Fibroblast of skin of left biceps (primary cell): ENCODE results near the gene NAP1L4.

Experiments used
- DNase-seq, 2 experiments: peaks; one replicate each; pipeline ENCODE4 v3.0.0-alpha.2; 2013; ENCODE audit warnings: low read depth in 2 of 2

The NAP1L4 gene

DNA sequence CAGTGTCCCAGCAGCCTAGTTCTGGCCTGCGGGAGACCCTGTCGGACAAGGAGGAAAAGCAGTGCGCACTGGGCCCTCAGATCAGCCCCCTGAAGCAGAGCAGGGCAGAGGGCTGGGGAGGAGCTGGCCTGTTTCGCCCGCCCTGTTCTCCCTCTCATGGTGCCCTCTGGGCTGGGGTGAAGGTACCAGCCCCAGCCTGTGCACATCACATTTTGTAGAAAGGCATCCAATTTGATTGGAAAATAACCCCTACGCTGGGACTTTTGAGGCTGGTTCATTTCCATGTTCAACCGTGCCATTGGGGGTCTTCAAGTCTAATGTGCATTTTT, 832 bp upstream of the NAP1L4 start:
- no peak for DNase-seq

DNA sequence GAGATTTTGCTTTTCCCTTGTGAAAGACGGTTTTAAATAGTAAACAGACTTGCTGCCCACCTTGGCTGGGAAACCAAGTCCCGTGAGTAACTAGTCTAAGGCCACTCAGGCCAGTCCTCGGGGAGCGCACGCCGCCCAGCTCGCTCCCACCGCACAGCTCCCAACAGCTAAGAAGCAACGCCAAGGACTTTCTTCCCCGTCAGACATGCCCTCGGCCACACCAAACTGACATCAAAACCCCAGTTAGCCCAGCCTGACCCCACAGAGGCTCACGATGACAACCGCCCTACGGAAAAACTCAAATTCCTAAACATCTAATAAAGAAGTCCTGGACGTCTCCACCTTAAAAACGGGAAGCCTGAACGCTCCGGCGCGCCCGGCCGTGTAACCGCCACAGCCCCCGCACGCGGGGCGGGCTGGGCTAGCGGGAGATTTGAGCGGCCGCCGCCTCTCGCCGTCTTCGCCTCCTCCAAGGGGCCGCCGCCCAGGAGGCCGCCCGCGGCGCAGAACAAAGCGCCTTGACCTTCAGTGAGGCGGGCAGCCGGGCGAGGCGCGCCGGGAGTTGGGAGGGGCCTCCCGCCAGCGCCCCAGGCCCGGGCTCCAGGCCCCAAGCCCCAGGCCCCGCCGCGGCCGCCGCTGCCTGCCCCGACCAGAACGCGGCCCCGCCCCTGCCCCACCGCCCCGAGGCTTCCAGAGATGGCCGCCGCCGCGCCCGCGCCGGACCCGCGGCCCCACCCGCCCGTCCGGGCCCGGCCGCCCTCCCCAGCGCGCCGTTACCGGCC, 486 bp downstream of the NAP1L4 start:
- no peak for DNase-seq

DNA sequence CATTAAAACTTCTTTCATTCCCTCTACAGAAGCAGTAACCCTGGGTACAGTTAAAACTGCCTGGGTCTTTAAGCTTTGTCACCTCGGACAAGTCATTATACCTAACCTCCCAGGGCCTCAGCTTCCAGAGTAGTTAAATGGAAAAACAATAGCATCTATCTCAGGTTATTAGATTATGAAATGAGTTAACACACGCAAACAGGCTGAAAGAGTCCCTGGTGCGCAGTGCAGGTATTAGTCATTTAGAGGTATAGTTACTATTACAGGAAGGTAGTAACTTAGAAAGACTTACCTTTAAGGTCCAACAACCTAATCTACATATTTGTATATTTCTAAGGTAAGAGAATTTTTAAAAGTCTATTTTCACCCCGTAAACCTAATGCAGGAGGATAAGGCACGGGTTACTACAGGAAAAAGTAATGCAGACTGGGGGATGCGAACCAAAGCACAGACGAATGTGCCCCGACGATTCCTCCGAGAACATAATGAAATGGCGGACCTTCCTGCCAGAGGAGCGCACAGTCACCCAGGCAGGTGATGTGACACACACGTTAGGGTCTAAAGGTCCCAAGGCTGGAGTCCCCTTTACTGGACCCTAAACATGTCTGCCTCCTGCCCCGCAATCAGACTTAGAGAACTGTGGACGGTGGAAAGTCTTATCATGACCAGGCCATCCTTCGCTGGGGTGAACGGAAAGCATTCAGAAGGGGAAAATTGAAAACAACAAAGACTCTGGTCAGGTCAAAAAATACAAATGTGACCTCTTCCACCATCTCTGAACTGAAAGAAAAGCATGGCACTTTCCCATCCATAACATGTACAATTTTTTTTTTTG, 1.3 kb downstream of the NAP1L4 start:
- no peak for DNase-seq

DNA sequence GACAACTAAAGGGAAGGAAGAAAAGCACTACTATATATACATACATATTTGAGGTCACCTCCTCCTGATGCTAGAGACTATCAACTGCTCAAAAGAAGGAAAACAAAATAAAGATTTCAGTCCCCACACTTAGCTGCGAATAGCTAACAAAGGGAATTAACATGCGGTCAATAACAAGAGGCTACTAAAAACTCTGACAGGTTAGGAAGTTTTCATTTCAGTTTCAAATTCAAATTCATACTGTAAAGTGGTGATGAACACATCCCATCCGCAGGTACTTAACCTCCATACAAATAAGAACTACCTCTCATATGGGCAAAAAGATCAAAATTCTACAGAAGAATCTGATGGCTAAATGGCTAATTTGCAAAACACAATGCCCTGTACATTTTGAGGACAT, 2.6 kb downstream of the NAP1L4 start:
- no peak for DNase-seq

DNA sequence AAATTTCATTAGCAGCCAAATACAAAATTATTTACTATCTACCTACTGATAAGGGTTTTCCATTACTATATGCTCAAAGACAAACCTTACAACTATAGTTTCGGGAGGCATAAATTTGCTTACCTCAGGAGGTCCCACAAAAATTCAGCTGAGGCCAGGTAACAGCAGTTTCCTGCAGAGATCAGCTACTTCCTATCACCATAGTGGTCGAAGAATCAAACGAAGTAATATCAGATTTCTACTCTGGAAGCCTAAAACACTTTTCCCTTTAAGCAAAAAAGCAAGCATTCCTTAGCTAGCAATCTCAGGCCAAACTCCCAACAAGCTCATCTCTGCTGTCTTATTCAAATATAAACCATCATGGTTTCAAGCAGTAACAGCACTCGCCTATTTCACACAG, 3.1 kb downstream of the NAP1L4 start:
- no peak for DNase-seq

DNA sequence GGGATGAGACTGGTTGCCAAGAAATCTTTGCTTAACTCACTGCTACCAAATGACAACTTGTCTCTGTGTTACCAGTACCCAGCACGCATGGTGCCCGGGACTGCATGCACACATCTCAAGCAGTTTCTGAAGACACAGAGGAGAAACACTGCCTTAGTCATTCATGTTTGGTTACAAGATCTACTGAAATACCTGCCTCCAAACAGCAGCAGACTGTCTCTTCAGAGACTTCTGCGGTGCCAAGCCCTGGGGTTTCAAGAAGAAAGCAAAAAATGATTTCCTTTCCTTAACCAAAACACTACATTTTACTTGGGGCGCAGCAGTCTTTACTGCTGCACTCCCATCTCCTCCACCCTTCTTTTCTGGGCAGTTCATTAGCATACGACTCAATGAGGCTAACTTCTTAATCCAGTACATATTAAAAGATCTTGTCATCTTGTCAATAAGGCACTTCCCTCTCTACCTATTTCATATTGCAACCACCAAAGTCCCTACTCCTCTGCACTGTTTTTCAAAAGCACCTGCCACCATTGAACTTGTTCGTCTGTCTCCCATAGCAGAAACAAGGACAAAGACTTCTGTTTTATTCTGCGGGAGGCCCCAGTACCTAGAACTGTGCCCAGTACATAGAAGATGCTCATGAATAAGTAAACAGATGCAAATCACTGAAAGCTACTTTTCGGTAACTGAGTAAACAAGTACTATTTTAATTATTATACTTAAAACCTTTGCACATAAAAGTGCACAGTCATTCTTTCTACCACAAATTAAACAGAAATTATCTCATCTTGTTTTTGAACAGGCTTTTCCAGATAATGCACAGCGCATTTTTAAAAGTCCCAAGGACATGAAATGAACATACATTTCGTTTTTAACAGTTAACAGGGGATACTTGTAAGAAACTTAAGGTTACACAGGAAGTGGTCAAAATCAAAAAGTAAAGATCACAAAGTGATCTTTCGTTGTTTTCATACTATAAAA, 4.0 kb downstream of the NAP1L4 start:
- DNase-seq: no peak

DNA sequence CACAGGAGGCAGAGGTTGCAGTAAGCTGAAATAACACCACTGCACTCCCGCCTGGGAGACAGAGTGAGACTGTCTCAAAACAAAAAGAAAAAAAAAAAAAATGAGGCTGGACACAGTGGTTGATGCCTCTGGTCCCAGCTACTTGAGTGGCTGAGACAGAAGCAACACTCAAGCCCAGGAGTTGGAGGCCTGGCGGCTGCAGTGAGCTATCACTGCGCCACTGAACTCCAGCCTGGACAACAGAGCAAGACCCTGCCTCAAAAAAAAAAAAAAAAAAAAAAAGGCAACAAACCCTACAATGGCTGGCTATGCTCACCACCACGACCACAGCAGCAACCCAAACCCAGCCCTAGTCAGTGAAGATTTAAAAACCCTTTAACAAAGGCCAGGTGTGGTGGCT, 8.2 kb downstream of the NAP1L4 start:
- DNase-seq: no peak

DNA sequence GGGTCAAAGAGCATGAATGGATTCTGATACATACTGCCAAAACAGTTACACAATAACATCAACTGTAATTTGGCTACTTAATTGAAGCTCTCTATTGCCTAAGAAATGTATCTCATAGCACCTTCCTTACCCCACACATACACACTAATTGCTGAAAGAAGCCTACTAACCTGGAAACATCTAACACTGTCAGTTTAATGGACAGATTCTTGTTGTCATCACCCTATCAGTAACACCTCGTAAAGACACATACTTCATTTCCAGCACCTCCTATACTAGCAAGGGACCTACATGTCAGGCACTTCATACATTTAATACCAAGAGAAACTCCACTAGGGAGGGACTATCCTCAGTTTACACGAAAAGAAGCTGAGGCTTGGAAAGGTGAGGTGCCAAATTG, 9.9 kb downstream of the NAP1L4 start:
- no peak for DNase-seq

DNA sequence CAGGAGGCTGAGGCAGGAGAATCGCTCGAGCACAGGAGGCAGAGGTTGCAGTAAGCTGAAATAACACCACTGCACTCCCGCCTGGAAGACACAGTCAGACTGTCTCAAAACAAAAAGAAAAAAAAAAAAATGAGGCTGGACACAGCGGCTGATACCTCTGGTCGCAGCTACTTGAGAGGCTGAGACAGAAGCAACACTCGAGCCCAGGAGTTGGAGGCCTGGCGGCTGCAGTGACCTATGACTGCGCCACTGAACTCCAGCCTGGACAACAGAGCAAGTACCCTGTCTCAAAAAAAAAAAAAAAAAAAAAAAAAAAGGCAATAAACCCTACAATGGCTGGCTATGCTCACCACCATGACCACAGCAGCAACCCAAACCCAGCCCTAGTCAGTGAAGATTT, 11.0 kb downstream of the NAP1L4 start:
- DNase-seq: no peak

DNA sequence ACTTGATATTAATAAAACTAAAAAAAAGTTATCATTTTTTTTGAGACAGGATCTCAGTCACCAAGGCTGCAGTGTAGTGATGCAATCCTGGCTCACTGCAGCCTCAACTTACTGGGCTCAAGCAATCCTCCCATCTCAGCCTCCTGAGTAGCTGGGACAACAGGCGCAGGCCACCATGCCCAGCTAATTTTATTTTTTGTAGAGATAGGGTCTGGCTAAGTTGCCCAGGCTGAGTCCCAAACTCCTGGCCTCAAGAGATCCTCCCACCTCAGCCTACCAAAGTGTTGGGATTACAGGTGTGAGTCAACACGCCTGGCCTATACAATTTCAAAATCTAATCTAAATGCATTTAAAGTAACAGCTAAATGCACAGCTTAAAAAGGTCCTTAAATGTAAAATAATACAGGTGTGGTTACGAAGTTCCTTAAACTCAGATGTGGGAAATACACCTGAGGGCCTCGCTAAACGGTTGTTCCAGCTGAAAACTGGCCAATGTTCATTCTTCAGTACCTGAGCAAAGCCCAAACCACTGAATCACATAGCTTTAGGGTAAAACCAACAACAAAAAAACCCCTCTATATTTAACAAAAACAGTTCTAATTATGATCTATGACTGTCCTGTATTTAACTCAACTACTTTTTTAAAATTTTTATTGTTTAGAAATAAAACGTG, 11.8 kb downstream of the NAP1L4 start:
- DNase-seq: no peak

DNA sequence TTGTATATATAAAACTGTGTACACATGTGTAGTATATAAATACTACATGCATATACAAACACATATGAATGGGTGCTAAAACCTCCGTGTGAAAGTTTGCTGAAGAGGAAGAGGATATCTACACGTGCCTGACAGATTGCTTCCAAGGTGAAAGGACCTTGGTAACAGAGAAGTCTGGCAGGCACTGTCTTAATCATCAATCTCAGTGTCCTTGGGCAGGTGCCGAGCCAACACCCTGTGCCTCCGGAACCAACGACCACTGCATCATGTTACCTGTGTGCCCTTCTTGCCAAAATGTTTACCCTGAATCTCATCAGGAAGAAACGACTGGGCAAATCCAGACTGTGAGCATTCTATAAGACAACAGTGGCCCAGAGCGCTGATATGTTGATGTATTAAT, 15.0 kb downstream of the NAP1L4 start:
- DNase-seq: no peak

DNA sequence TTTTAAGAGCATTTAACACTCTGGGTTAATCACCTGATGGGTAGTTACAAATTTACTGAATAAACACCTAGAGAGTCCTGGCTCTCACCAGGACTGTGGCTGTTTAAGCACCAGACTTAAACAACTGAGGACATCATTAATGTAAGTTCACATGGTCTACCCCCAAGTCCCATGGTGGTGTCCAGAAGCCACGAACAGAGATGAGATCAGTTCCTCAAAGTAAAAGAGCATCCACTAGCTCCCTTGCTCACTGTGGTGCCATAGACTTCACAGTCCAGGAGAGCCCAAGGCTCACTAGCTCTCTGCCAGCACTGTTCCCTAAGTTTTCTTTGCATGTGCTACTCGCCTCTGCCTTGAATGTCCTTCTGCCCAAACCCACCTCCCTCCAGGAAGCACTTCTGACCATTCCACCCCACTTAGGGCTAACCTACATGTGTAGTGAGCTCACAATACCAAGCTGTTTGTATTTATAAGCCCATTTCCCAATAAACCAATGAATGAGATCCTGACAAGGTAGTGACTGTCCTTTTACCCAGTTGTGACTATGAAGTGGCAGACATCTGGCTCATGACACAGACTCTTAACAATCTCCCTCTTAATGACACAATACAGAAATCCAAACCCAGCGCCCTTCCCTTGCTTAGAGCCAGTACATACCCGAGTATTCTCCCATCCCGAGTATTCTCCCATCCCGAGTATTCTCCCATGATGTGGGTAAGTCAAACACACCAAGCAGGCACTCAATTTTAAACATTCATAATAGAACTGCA, 15.7 kb downstream of the NAP1L4 start:
- no peak for DNase-seq

DNA sequence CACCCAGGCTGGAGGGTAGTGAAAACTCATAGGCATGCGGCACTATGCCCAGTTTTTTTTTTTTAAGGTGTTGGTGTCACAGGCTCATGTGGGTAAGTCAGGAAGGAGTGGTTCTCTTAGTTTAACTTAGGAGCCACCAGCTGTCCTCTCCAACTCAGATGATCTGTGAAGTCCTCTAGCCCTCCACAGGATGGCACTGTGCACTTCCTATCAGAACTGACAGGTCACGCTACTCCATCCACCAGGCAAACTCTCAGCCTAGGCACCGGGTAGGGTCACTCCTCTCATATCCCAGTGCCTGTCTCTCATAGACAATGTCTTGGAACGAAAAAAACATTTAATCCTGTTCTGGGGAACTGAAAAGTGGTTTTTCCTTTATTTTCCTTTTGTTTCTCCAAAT, 16.5 kb downstream of the NAP1L4 start:
- no peak for DNase-seq

DNA sequence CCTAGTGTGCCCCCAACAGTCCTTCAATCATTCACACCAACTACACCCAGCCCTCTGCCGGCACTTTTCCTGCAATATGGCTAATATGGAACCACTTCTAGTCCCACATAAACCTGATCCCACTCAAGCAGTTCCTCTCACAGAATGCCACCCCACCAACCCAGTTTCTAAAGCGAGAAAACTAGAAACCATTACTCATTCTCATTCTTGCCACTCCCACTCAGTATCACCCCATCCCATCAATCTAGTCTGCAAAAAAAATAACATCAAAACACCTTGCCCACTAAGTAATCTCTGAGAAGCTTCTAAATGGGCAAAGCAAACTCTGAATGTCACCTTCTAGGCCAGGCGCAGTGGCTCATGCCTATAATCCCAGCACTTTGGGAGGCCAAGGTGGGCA, 17.9 kb downstream of the NAP1L4 start:
- DNase-seq: no peak

DNA sequence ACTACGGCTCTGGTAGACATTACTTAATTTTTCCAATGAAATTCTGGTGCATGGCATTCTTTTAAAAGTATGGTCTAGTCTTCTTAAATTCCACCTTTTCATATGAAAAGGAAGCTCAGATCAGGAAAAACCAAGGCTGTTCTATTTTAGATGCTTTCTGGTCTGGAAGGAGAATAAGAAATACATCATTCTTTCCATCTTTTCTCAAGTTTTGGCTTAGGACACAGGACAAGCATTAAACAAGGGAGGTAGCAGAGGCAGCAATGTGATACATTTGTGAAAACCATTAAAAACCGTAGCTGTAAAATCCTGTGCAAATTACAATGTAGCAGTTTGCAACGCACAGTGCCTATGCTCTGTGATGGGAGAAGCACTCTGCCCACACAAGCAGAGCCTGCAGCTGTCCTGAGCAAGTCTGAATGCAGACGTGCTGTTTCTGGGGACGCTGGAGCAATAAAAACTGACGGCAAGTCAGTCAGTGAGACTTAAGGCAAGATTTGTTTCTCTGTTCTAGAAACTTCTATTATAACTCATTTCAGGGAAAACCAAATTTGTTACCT, 23.7 kb downstream of the NAP1L4 start:
- no peak for DNase-seq

DNA sequence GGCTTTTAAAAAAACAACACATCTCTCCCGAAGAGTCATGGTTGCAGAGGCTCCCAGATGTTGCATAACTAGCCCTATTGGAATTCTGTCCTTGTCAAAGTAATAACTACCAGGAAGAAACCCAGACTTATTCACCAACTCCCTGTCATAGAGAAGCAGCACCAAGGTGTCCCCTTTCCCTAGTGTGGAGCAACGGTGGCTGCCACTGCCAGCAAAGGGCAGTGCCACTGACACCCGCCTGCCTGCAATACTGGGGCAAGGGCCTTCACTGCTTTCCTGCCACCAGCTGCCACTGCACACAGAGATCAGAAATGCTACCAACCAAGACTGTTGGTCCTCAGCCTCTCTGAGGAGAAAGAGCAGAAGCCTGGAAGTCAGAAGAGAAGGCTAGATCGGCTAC, 27.3 kb downstream of the NAP1L4 start:
- DNase-seq: no peak

DNA sequence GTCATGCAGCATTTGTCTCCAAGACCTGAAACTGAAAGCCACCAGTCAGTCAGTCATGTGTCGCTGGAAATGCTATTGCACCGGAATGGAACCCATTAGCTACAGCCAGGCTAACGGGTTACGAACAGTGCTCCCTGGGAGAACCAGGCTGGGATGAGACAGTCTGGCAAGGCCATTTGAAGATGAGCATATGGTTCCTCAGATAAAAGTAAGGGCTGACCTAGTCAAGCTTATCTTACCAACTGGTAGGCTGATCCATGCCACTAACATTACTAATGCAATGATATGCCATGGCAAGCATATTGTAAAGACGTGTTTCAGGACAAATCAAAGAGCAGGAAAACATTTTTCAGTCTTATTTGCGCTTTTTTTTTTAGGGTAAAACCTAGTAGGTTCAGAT, 28.4 kb downstream of the NAP1L4 start:
- DNase-seq: no peak

DNA sequence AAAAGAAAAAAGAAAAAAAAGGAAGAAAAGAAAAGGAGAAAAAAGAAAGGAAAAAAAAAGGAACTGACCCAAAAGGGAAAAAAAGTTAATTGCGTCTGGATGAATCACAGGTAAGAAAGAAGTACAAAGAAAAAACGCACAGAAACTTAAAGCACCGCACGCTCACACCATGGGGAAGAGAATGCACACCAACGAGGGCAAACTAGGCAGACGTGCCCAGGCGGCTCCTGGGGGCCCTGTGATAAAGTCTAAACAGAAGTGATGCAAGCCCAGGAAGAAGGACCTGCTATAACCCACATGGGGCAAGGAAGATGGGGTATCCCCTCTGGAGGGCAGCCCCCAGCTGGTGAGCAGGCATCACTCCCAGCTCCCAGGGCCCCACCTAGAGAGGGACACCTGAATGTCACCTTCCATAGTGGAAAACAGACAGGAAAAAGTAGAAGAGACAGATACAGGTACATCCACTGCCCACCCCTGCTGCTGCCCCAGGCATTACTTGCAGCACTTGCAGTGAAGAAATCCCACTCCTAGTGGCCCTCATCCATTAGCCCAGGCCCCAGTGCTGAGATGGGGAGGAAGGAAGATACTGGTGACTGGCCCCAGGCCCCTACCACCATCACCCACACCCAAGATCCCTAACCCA, 28.9 kb downstream of the NAP1L4 start:
- no peak for DNase-seq

DNA sequence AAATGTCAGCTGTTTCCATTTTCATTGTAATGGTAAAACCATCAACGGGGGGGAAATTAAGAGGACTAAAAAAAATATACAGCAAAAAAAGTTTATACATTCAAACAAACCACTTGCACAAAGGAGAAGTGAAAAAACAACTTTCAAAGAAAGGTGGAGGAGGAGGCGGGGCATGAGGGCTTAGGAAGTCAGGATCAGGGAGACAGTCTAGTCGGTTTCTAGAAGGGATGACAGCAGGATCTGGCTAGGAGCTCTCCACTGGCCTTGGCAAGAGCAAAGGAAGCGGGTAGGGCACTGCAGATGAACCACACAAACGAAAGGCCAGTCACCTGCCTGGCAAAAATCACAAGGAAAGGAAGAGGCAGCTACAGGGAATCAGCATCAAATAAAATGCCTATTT, 31.0 kb downstream of the NAP1L4 start:
- DNase-seq: no peak

DNA sequence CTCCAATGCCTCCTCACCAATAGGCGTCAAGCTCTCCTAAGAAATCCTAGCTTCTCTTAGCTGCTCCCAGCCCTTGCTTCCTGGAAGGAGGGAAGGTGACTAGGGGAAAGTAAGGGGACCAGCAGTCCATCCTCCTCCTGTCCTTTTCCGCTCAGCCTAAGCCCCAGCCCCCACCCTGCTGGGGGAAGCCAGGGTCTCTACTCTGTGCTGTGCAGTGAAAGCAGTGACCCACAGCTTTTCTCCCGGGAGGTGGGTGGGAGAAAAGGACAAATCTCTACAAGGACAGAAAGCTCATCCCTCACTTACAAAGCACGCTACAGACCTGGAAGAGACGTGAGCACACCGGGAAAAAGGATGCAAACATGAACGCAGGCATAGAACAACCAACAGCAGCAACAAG, 32.0 kb downstream of the NAP1L4 start:
- no peak for DNase-seq
